Measurements from ENCODE around the gene FAM200C.

- TF ChIP-seq CTCF (optimal IDR thresholded peaks at IDR 0.05 in 1 of 3, IDR thresholded peaks at IDR 0.05 in 1 of 3, conservative IDR thresholded peaks at IDR 0.05 in 1 of 3; ENCODE audit: extremely low read depth in 1 of 3, insufficient read depth in 2 of 3, low read length in 3 of 3): no peak
- TF ChIP-seq EZH2 (IDR thresholded peaks at IDR 0.05; ENCODE audit: low read length): no peak
Measured at GRCh38 chr5:160349935-160350303, 49.9 kb downstream of the FAM200C start.

Measured in keratinocyte (primary cell).